Ovary (tissue), 3 donors: Measurements from ENCODE around the gene PTPN12.

ENCODE experiments used
- EP300 ChIP-seq: sonication (generic); formaldehyde crosslinking; IDR thresholded peaks from one replicate; pipeline ENCODE4 v1.6.1; 2017; ENCODE audit warnings: antibody characterized with exemption
- TF ChIP-seq, protein P1 (sequence below), 3 donors: fragments of 450-650 bp in 2 of 3; fragments of 200-600 bp in 1 of 3; IDR thresholded peaks; one replicate each; pipeline versions ENCODE4 v1.5.1 to v1.8.0; 2016 to 2022; ENCODE audit warnings: antibody characterized with exemption in 3 of 3, mild to moderate bottlenecking in 1 of 3
- donor health status: DM: no; HTN: no; CAD: no.

- no peak for TF ChIP-seq EP300
- TF ChIP-seq, protein P1, sequence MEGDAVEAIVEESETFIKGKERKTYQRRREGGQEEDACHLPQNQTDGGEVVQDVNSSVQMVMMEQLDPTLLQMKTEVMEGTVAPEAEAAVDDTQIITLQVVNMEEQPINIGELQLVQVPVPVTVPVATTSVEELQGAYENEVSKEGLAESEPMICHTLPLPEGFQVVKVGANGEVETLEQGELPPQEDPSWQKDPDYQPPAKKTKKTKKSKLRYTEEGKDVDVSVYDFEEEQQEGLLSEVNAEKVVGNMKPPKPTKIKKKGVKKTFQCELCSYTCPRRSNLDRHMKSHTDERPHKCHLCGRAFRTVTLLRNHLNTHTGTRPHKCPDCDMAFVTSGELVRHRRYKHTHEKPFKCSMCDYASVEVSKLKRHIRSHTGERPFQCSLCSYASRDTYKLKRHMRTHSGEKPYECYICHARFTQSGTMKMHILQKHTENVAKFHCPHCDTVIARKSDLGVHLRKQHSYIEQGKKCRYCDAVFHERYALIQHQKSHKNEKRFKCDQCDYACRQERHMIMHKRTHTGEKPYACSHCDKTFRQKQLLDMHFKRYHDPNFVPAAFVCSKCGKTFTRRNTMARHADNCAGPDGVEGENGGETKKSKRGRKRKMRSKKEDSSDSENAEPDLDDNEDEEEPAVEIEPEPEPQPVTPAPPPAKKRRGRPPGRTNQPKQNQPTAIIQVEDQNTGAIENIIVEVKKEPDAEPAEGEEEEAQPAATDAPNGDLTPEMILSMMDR (IDR thresholded peaks at IDR 0.05) = no peak
Measured at GRCh38 chr7:77629797-77630196, 92.7 kb downstream of the PTPN12 start.
